ENCODE measurements around the gene COL5A3.

DNA sequence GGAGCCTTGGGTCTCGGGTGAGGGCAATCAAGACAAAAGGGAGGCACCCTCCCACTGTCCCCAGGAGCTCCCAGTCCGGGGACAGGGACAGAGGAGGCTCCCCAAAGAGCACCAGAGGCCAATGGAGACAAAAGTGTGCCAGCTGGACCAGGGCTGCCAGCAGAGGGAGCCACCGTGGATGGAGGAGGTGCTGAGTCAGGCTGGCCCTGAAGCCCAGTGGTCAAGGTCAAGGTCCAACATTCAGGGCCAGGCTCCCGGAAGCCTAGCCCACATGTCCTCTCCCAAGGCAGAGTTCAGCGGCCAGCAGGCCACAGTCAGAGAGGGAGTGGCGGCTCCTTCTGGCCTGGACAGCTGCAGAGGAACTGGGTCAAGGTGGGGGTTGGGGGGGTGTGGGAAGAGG lies 8.4 kb downstream of the COL5A3 start:
- TF ChIP-seq, protein P1, sequence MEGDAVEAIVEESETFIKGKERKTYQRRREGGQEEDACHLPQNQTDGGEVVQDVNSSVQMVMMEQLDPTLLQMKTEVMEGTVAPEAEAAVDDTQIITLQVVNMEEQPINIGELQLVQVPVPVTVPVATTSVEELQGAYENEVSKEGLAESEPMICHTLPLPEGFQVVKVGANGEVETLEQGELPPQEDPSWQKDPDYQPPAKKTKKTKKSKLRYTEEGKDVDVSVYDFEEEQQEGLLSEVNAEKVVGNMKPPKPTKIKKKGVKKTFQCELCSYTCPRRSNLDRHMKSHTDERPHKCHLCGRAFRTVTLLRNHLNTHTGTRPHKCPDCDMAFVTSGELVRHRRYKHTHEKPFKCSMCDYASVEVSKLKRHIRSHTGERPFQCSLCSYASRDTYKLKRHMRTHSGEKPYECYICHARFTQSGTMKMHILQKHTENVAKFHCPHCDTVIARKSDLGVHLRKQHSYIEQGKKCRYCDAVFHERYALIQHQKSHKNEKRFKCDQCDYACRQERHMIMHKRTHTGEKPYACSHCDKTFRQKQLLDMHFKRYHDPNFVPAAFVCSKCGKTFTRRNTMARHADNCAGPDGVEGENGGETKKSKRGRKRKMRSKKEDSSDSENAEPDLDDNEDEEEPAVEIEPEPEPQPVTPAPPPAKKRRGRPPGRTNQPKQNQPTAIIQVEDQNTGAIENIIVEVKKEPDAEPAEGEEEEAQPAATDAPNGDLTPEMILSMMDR (IDR thresholded peaks at IDR 0.05 in 4 of 5, conservative IDR thresholded peaks at IDR 0.05 in 1 of 5), result peak in 1 of 5 experiments; percentile 37
- no peak for TF ChIP-seq POLR2A (IDR thresholded peaks at IDR 0.05)
